ENCODE results near the gene BCO2. TPM values are rescaled to one million over a fixed set of nuclear protein-coding genes. Genes with fewer than 3 reads are reported as not detected.

The BCO2 gene, protein sequence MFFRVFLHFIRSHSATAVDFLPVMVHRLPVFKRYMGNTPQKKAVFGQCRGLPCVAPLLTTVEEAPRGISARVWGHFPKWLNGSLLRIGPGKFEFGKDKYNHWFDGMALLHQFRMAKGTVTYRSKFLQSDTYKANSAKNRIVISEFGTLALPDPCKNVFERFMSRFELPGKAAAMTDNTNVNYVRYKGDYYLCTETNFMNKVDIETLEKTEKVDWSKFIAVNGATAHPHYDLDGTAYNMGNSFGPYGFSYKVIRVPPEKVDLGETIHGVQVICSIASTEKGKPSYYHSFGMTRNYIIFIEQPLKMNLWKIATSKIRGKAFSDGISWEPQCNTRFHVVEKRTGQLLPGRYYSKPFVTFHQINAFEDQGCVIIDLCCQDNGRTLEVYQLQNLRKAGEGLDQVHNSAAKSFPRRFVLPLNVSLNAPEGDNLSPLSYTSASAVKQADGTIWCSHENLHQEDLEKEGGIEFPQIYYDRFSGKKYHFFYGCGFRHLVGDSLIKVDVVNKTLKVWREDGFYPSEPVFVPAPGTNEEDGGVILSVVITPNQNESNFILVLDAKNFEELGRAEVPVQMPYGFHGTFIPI
- 1 to 10 TPM in 1 of 2 donors, under 1 TPM in 1; 0.33 to 1.7 TPM for total RNA-seq

DNA sequence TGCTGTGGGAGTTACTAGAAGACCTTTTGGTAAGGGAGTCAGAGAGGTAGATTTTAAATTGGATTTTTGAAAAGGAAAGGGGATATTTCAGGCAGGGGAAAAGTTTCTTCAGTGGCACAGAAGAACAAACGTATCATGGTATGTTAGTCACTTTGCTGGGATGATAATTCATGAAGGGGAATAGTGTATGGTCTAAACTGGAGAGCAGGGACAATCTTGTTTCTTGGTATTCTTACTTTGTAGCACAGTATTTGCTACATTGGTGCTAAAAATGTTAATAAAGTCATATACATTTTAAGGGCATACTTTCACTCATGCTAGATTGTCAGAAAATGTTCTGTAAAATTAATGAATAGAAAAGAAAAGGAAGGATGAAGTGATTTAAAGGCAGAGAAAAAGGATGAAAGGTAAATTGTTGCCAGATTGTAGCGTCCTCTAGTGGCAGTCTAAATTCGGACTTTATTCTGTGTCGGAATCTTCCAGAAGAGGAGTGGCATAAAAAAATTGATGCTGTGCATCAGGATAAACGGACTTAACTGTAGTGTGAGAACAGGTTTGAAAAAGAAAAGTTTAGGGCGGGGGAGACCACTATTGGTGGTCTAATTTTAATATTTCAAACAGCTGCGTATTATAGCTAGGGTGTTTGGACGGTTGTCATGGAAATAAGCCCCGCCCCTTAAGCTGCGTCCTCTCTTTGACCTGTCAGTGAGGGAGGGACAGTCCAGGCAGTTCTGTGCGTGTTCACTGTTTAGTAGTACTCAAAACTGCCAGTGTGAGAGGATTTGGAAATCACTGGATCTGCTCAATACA, at the start of gene BCO2:
Gene BCO2 (plus strand): TSS at position 724 of the 810 bp plus-strand sequence. CDS start 90 bp downstream, outside the sequence.

DNA sequence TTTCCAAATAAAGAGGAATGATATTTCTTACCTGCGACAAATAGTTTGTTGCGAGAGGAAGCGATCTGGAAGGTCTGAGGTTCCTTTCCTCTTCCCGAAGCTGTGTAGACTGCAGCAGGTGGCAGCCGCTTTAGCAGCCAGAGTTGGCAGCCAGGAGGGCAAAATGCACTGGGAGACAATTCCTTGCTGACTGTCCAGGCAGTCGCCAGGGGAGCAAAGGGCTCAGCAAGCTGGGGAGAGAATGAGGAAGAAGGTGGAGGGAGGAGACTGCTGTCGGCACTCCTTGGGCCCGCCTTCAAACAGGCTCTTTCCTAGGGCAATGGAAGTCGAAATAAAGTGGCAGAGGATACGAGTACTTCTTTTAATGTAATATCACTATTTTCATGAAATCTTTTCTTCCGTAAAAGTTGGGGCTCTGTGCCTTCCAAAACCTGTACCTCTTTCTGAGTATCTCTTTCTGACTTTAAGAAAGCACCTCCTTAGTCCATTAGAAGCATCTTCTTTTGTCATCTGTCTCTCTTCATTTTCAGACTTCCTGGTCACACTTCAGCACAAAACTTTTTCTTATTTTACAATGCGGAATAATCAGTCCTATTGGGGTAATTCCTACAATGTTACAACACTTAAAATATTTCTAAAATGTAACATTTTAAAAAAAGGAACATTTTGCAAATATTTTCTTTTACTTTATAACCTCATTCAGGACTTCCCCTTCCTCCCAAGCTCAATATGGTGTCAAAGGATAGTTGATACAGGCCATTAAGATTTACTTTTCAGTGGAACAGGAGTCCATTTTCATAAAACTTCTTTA, 11.2 kb upstream of the BCO2 start, which contains the start of gene IL18:
Gene IL18 (minus strand): TSS at position 220 of the 811 bp plus-strand sequence. CDS start 9,041 bp downstream, outside the sequence.

DNA sequence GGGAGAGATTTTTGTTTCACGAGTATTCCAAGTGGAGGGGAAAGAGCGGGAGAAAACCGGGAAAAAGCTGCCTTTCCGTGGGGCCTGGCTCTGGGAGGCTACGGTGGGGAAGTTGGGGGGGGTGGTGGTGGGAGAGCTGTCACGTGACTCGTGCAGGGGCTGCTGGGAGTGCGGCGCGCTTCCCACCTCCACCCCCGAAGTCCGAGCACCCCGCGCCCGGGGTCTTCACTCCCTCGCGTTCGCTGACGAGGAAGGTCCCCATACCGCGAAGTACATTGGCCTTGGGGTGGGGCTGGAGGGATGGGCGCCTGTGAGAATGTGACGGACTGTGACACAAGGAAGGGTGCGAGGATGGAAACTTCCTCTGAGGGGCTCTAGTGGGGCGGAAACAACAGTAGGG, 8.2 kb upstream of the BCO2 start, which contains the start of gene TEX12:
Gene TEX12 (plus strand): TSS at position 228 of the 400 bp plus-strand sequence. CDS start 1,897 bp downstream, outside the sequence.

DNA sequence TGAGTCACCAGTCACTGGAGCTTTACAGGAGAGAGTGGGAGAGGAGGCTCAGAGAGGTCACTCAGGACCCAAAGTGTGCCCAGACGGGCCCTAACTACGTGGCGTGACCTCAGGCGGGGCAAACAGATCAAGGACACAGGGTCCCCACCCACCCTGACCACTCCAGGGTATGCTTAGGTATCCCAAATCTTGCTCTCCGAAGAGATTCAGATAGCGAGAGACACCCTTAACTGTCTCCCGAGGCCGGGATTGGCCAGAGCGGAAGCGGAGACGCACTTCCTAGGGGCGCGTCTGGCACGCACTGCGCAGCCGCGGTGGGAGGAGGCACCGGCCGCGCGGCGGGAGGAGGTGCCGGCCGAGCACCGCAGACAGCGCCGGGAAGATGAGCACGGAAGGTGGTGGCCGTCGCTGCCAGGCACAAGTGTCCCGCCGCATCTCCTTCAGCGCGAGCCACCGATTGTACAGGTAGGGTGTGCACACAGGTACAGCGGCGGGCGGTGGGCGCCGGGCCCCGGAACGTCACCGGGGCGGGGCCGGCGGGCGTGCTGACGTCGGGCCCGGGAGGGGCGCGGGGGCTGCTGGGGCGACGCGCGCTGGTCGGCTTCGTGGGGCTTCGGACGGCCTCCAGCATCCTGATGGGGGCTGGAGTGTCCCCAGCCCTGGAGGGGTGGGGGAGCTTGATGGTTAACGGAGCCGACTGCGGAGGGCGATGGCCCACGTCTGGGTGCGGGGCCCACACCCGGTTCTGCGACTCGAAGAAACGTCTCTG, 50.9 kb downstream of the BCO2 start, which contains the start of gene PTS:
Gene PTS (plus strand): TSS at position 367 of the 769 bp plus-strand sequence. CDS start 16 bp downstream, at position 383.

DNA sequence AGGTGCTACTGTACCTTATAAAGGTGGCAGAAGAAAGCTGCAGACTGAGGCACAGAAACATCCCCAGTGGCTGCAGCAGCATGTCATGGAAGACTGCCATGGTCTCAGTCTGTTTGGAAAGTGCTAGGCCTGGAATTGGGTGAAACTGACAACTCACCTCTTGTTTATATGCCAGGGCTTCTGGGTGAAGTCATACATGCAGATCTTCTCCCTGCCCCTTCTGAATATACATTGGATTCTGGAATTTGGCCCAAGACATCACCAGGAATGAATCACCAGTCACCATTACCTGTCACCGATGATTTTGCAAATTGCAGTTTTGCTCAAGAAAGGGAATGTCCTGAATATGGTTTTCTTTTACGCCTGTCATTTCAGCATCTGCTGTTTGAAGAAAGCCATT, 85.2 kb downstream of the BCO2 start, which contains the start of gene PLET1:
Gene PLET1 (minus strand): TSS at position 371 of the 400 bp plus-strand sequence. CDS start 271 bp downstream, at position 100.

Small RNA genes within 50 kb of the gene (small RNA-seq; reads per million reads assigned to genes)
- 0 reads per million in 2 donors for gene MRPS36P4

Other genes with a start within 250 kb of the BCO2 start
- gene DIXDC1, start 238.2 kb upstream of the BCO2 start, total RNA-seq: 10 to 100 TPM; 11.7 TPM
- 10 to 100 TPM; 60.6 to 83.9 TPM for gene DLAT, start 150.1 kb upstream of the BCO2 start, total RNA-seq
- gene PIH1D2, start 101.5 kb upstream of the BCO2 start, total RNA-seq: 1 to 10 TPM; 1.3 to 3.4 TPM
- 10 to 100 TPM; 18.3 to 22.0 TPM for gene NKAPD1, start 101.2 kb upstream of the BCO2 start, total RNA-seq
- gene TIMM8B, start 88.8 kb upstream of the BCO2 start, total RNA-seq: 10 to 100 TPM; 68.5 to 99.9 TPM
- 100 to 1,000 TPM; 141 to 148 TPM for gene SDHD, start 88.6 kb upstream of the BCO2 start, total RNA-seq
- under 1 TPM; 0.33 to 0.34 TPM for gene IL18, start 11.4 kb upstream of the BCO2 start, total RNA-seq
- gene TEX12, start 8.1 kb upstream of the BCO2 start, total RNA-seq: under 1 TPM; under 0.01 to 0.34 TPM
- gene PTS, start 50.9 kb downstream of the BCO2 start, total RNA-seq: 10 to 100 TPM; 25.1 to 52.6 TPM
- not detected for gene PLET1, start 85.3 kb downstream of the BCO2 start, total RNA-seq

All from melanocyte of skin (primary cell).